HFFc6 (cell line): ENCODE results near the gene PTPN2. TPM values are rescaled to one million over a fixed set of nuclear protein-coding genes. Genes with fewer than 3 reads are reported as not detected.
"Not testable (repeated sequence)": the region's sequence is repeated elsewhere in the genome, so short reads cannot be mapped to it uniquely, and the experiment has no call there.

Source experiments
- DNase-seq: peaks from one replicate; pipeline ENCODE4 v3.0.0-alpha.2; 2018
- H3K27ac Mint-ChIP-seq: 2 replicates; pipeline ENCODE4 v1.8.0; 2020; ENCODE audit warnings: mild to moderate bottlenecking, mixed read lengths
- H3K27me3 Mint-ChIP-seq: 2 replicates; pipeline ENCODE4 v1.8.0; 2021; ENCODE audit warnings: mild to moderate bottlenecking, moderate library complexity, mixed read lengths; ENCODE audit not compliant: insufficient read depth
- H3K36me3 Mint-ChIP-seq: 2 replicates; pipeline ENCODE4 v1.8.0; 2021; ENCODE audit warnings: low read depth, mixed read lengths
- H3K4me1 Mint-ChIP-seq: 2 replicates; pipeline ENCODE4 v1.8.0; 2020; ENCODE audit warnings: low read depth, mixed read lengths
- H3K4me3 Mint-ChIP-seq: 2 replicates; pipeline ENCODE4 v1.8.0; 2020; ENCODE audit warnings: mild to moderate bottlenecking, moderate library complexity, mixed read lengths
- H3K9me3 Mint-ChIP-seq: 2 replicates; pipeline ENCODE4 v1.8.0; 2020; ENCODE audit warnings: mild to moderate bottlenecking, mixed read lengths
- CTCF ChIP-seq: fragments of 200-600 bp; sonication (generic); IDR thresholded peaks from 2 replicates; pipeline ENCODE4 v1.5.0; 2021; ENCODE audit warnings: antibody characterized with exemption, mild to moderate bottlenecking
- total RNA-seq, 6 experiments: library from RNA; stranded (reverse); fragmentation: NEBNext Ultra II Directional; extraction: Animal tissue kit (Norgen Biotek cat#: 25700); gene quantifications; 2 replicates in 1 of 6; 3 replicates in 5 of 6; pipeline ENCODE4 v1.2.3, GENCODE V29; 2021

The PTPN2 gene
- total RNA-seq, 6 experiments from 2014 or later: 21.1 to 24.4 (median 23.2) TPM

DNA sequence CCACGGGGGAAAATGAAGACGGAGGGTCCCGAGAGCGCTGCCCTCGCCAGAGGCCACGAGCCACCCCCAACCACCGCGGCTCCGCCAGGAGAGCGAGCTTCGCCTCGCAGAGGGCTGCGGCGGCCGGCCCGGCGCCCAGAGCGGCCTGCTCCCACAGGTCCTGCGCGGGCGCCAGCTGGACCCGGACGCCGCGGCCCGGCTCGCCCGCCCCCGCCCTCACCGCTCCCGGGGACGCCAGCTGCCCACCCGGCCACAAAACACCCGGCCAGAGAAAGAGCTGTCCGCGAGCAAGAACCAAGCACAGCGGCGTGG, 709 bp downstream of the PTPN2 start:
- Mint-ChIP-seq H3K4me3 (peak overlapping the region; percentile 85), H3K27ac (peak overlapping the region; percentile 81)

GRCh38 chr18:12882453-12883371, 1.3 kb downstream of the PTPN2 start:
- H3K9me3 Mint-ChIP-seq: no peaks in the 10 kb centered on the region
- TF ChIP-seq CTCF: no peak
- H3K27me3 Mint-ChIP-seq: no peaks in the 10 kb centered on the region; the same call in 1 of the 2 replicates
- H3K4me1 Mint-ChIP-seq: peaks cover 40% of the 10 kb centered on the region
- H3K27ac Mint-ChIP-seq: peak overlapping the region; percentile 37
- peak overlapping the region; percentile 85 for H3K4me3 Mint-ChIP-seq
- no peaks in the 10 kb centered on the region for H3K36me3 Mint-ChIP-seq
- no peak for DNase-seq

More for the DNA sequence above, 709 bp downstream of the PTPN2 start:
- Mint-ChIP-seq H3K36me3 (no peaks in the 10 kb centered on the region), H3K4me1 (peaks cover 40% of the 10 kb centered on the region), H3K9me3 (no peaks in the 10 kb centered on the region), H3K27me3 (no peaks in the 10 kb centered on the region; the same call in 1 of the 2 replicates)
- DNase-seq: no peak
- no peak for TF ChIP-seq CTCF

DNA sequence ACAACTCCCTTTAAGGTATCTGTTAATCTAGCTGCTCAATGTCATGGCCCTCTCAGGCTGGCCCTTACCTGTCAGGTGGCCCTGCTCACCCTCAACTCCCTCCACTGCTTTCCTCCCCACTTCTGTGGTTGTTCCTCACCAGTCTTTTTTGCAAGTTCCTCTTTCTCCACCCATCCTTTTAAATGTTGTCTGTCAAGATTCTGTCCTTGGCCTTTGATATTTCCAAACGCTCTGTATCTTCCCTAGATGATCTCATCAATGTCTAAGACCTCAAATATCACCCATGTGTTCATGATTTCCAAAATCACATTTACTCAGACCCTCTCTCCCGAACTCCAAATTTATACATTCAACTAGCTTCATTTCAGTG, 3.5 kb downstream of the PTPN2 start:
- Mint-ChIP-seq H3K4me3 (no peak overlapping the region), H3K36me3 (peaks cover 6% of the 10 kb centered on the region)

DNA sequence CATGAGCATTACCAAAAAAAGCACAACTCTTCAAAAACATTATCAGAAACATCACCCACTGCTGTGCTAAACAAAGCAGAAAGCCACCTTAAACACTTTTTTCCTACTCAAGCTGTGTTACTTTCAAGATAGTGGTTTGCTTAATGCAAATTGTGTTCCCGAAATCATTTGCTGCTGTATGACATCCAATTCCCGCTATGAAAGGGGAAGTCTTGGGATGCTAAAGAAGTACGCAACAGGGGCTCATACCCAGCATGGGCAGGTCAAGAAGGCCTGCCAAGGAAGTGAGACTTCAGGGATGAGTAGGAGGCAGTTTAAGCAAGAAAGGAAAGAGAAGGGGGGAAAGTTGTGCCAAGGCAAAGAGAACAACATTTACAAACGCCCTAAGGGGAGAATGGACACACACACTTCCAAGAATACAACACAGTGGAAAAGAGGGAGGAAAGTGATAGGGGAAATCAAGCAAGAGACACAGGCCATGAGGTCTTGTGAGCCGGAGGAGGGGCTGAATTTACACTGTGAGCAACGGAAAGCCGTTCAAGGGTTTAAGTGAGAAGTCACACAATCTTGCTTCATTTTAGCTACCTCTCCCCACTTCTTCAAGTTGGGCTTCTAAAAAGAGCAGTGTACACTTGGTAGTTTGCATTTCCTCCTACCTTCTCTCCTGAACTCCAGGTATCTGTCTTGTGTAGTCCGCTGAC, 4.0 kb downstream of the PTPN2 start:
- Mint-ChIP-seq H3K27ac (no peak overlapping the region), H3K9me3 (no peaks in the 10 kb centered on the region), H3K27me3 (peaks cover 4% of the 10 kb centered on the region), H3K36me3 (peaks cover 7% of the 10 kb centered on the region), H3K4me3 (no peak overlapping the region), H3K4me1 (peaks cover 40% of the 10 kb centered on the region)
- no peak for TF ChIP-seq CTCF
- no peak for DNase-seq

More for the DNA sequence above, 3.5 kb downstream of the PTPN2 start:
- Mint-ChIP-seq H3K9me3 (no peaks in the 10 kb centered on the region), H3K27ac (no peak overlapping the region), H3K4me1 (peaks cover 40% of the 10 kb centered on the region), H3K27me3 (peaks cover 4% of the 10 kb centered on the region)
- no peak for DNase-seq
- TF ChIP-seq CTCF: no peak

DNA sequence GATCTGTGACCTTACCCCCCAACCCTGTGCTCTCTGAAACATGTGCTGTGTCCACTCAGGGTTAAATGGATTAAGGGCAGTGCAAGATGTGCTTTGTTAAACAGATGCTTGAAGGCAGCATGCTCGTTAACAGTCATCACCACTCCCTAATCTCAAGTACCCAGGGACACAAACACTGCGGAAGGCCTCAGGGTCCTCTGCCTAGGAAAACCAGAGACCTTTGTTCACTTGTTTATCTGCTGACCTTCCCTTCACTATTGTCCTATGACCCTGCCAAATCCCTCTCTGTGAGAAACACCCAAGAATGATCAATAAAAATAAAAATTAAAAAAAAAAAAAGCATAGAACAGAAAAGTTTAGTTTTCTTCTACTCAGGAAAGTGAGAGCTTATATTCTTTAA, 9.0 kb downstream of the PTPN2 start:
- not testable (repeated sequence) for H3K9me3 Mint-ChIP-seq, H3K27ac Mint-ChIP-seq, DNase-seq, H3K36me3 Mint-ChIP-seq, H3K27me3 Mint-ChIP-seq, H3K4me3 Mint-ChIP-seq
- peaks cover 15% of the 10 kb centered on the region for H3K4me1 Mint-ChIP-seq

GRCh38 chr18:12873961-12874567, 10.0 kb downstream of the PTPN2 start:
- not testable (repeated sequence) for DNase-seq, H3K36me3 Mint-ChIP-seq, H3K4me1 Mint-ChIP-seq, H3K27me3 Mint-ChIP-seq, H3K4me3 Mint-ChIP-seq, H3K27ac Mint-ChIP-seq, H3K9me3 Mint-ChIP-seq
